Endometrial microvascular endothelial cells (primary cell): Measurements from ENCODE around the gene TSHB. TPM values are rescaled to one million over a fixed set of nuclear protein-coding genes. Genes with fewer than 3 reads are reported as not detected.

Experiments used
- in situ Hi-C: cut with HindIII; loops from 2 replicates; pipeline ENCODE4 v1.10.0; 2017; ENCODE audit warnings: low sequenced_read_pairs, low pct_unique_long_range_greater_than_20kb; ENCODE audit errors: inconsistent ontology term
- total RNA-seq: library from RNA; depleted of rRNA; stranded (reverse); fragments of >200 nt; gene quantifications from one replicate; pipeline ENCODE4 v1.2.3, GENCODE V29; 2015; ENCODE audit errors: inconsistent ontology term

The TSHB gene
- total RNA-seq, 1 donor from 2014 or later: not detected

- in situ Hi-C loops: no loop called here
Observed at GRCh38 chr1:115078708-115079107, 49.1 kb downstream of the TSHB start.

GRCh38 chr1:115082949-115083348 lies 53.3 kb downstream of the TSHB start:
- in situ Hi-C loops: no loop called here

Other genes with a start within 250 kb of the TSHB start
- gene SIKE1, start 249.1 kb upstream of the TSHB start, total RNA-seq: 23.6 TPM
- not detected for gene SYCP1, start 175.0 kb upstream of the TSHB start, total RNA-seq
- 3.3 TPM for gene TSPAN2, start 59.7 kb downstream of the TSHB start, total RNA-seq